IPS-20b (cell line): ENCODE results near the gene LHFPL2.

ENCODE experiments used
- H3K27ac ChIP-seq: one replicate; pipeline ENCODE4 v1.5.1; 2013; ENCODE audit warnings: low read length
- H3K27me3 ChIP-seq: 2 replicates; pipeline ENCODE4 v1.6.1; 2013; ENCODE audit warnings: mild to moderate bottlenecking, low read length, inconsistent platforms; ENCODE audit not compliant: insufficient read depth
- H3K36me3 ChIP-seq: 2 replicates; pipeline ENCODE4 v1.6.1; 2013; ENCODE audit warnings: low read depth, mild to moderate bottlenecking, inconsistent platforms, low read length, moderate library complexity; ENCODE audit not compliant: insufficient read depth
- H3K4me1 ChIP-seq: 2 replicates; pipeline ENCODE4 v1.6.1; 2013; ENCODE audit warnings: mild to moderate bottlenecking, control low read depth, inconsistent platforms, low read length, moderate library complexity; ENCODE audit not compliant: insufficient read depth
- H3K4me3 ChIP-seq: 2 replicates; pipeline ENCODE4 v1.5.1; 2013; ENCODE audit warnings: mild to moderate bottlenecking, low read length, inconsistent platforms
- H3K9ac ChIP-seq: 2 replicates; pipeline ENCODE4 v1.6.1; 2013; ENCODE audit warnings: low read depth, mild to moderate bottlenecking, inconsistent platforms, low read length, moderate library complexity
- H3K9me3 ChIP-seq: 2 replicates; pipeline ENCODE4 v1.6.1; 2013; ENCODE audit warnings: mild to moderate bottlenecking, low read depth, low read length, inconsistent platforms; ENCODE audit not compliant: insufficient read depth

Gene LHFPL2

GRCh38 chr5:78538240-78538850 is 110.2 kb downstream of the LHFPL2 start:
- Histone ChIP-seq H3K9ac (no peak overlapping the region), H3K36me3 (no peaks in the 10 kb centered on the region), H3K27ac (no peak overlapping the region), H3K4me3 (no peak overlapping the region), H3K9me3 (no peaks in the 10 kb centered on the region), H3K27me3 (no peaks in the 10 kb centered on the region), H3K4me1 (peaks cover 20% of the 10 kb centered on the region; the same call in 1 of the 2 replicates)

GRCh38 chr5:78537821-78538220 is 110.8 kb downstream of the LHFPL2 start:
- Histone ChIP-seq H3K27ac (no peak overlapping the region), H3K4me1 (peaks cover 16% of the 10 kb centered on the region; the same call in 1 of the 2 replicates), H3K27me3 (no peaks in the 10 kb centered on the region), H3K36me3 (no peaks in the 10 kb centered on the region), H3K9me3 (no peaks in the 10 kb centered on the region), H3K9ac (no peak overlapping the region), H3K4me3 (no peak overlapping the region)

- no peaks in the 10 kb centered on the region for H3K36me3 ChIP-seq
- H3K4me1 ChIP-seq: peaks cover 12% of the 10 kb centered on the region; the same call in 1 of the 2 replicates
- no peaks in the 10 kb centered on the region for H3K27me3 ChIP-seq
- H3K27ac ChIP-seq: no peak overlapping the region
- no peak overlapping the region for H3K9ac ChIP-seq
- no peak overlapping the region for H3K4me3 ChIP-seq
- no peaks in the 10 kb centered on the region for H3K9me3 ChIP-seq
Observed at GRCh38 chr5:78537411-78537810, 111.2 kb downstream of the LHFPL2 start.

GRCh38 chr5:78536661-78537196 is 111.8 kb downstream of the LHFPL2 start:
- no peaks in the 10 kb centered on the region for H3K36me3 ChIP-seq
- H3K4me3 ChIP-seq: no peak overlapping the region
- H3K9me3 ChIP-seq: no peaks in the 10 kb centered on the region
- H3K9ac ChIP-seq: no peak overlapping the region
- H3K27me3 ChIP-seq: no peaks in the 10 kb centered on the region
- H3K27ac ChIP-seq: no peak overlapping the region
- H3K4me1 ChIP-seq: peaks cover 7% of the 10 kb centered on the region; the same call in 1 of the 2 replicates

GRCh38 chr5:78534905-78535200 is 113.7 kb downstream of the LHFPL2 start:
- H3K27me3 ChIP-seq: no peaks in the 10 kb centered on the region
- no peak overlapping the region for H3K27ac ChIP-seq
- H3K4me1 ChIP-seq: no peaks in the 10 kb centered on the region; the same call in 1 of the 2 replicates
- no peak overlapping the region for H3K9ac ChIP-seq
- no peaks in the 10 kb centered on the region for H3K36me3 ChIP-seq
- no peak overlapping the region for H3K4me3 ChIP-seq
- H3K9me3 ChIP-seq: no peaks in the 10 kb centered on the region

- Histone ChIP-seq H3K4me1 (no peaks in the 10 kb centered on the region; the same call in 1 of the 2 replicates), H3K36me3 (no peaks in the 10 kb centered on the region), H3K27me3 (no peaks in the 10 kb centered on the region), H3K27ac (no peak overlapping the region), H3K4me3 (no peak overlapping the region), H3K9ac (no peak overlapping the region), H3K9me3 (no peaks in the 10 kb centered on the region)
Observed at GRCh38 chr5:78534148-78534904, 114.2 kb downstream of the LHFPL2 start.

GRCh38 chr5:78533356-78533755 is 115.2 kb downstream of the LHFPL2 start:
- no peak overlapping the region for H3K4me3 ChIP-seq
- no peaks in the 10 kb centered on the region for H3K9me3 ChIP-seq
- H3K36me3 ChIP-seq: no peaks in the 10 kb centered on the region
- no peak overlapping the region for H3K9ac ChIP-seq
- H3K4me1 ChIP-seq: no peaks in the 10 kb centered on the region; the same call in 1 of the 2 replicates
- no peaks in the 10 kb centered on the region for H3K27me3 ChIP-seq
- no peak overlapping the region for H3K27ac ChIP-seq

GRCh38 chr5:78530342-78531096 is 118.1 kb downstream of the LHFPL2 start:
- Histone ChIP-seq H3K27ac (no peak overlapping the region), H3K4me1 (peaks cover 11% of the 10 kb centered on the region; the same call in 1 of the 2 replicates), H3K27me3 (no peaks in the 10 kb centered on the region), H3K9me3 (no peaks in the 10 kb centered on the region), H3K9ac (no peak overlapping the region), H3K36me3 (no peaks in the 10 kb centered on the region), H3K4me3 (no peak overlapping the region)

GRCh38 chr5:78527925-78528324 is 120.6 kb downstream of the LHFPL2 start:
- H3K4me1 ChIP-seq: peaks cover 11% of the 10 kb centered on the region; the same call in 1 of the 2 replicates
- no peaks in the 10 kb centered on the region for H3K9me3 ChIP-seq
- H3K27ac ChIP-seq: no peak overlapping the region
- H3K4me3 ChIP-seq: no peak overlapping the region
- H3K9ac ChIP-seq: no peak overlapping the region
- no peaks in the 10 kb centered on the region for H3K36me3 ChIP-seq
- H3K27me3 ChIP-seq: no peaks in the 10 kb centered on the region

GRCh38 chr5:78527054-78527859 is 121.3 kb downstream of the LHFPL2 start:
- Histone ChIP-seq H3K4me1 (peaks cover 11% of the 10 kb centered on the region; the same call in 1 of the 2 replicates), H3K27me3 (no peaks in the 10 kb centered on the region), H3K36me3 (no peaks in the 10 kb centered on the region), H3K4me3 (no peak overlapping the region), H3K9me3 (no peaks in the 10 kb centered on the region), H3K9ac (no peak overlapping the region), H3K27ac (no peak overlapping the region)

GRCh38 chr5:78526049-78526525 is 122.5 kb downstream of the LHFPL2 start:
- H3K4me3 ChIP-seq: no peak overlapping the region
- peaks cover 11% of the 10 kb centered on the region; the same call in 1 of the 2 replicates for H3K4me1 ChIP-seq
- H3K9me3 ChIP-seq: no peaks in the 10 kb centered on the region
- no peak overlapping the region for H3K27ac ChIP-seq
- H3K27me3 ChIP-seq: no peaks in the 10 kb centered on the region
- no peaks in the 10 kb centered on the region for H3K36me3 ChIP-seq
- no peak overlapping the region for H3K9ac ChIP-seq
